LNCaP clone FGC (cell line): ENCODE data around the gene CANX.

Experiments
- DNase-seq: peaks from one replicate; pipeline ENCODE4 v3.0.0-alpha.2; 2011; ENCODE audit warnings: low read depth
- H3K4me3 ChIP-seq: 2 replicates; pipeline ENCODE4 v1.5.1; 2011; ENCODE audit warnings: mild to moderate bottlenecking, low read depth, low read length, control low read depth
- CTCF ChIP-seq: IDR thresholded peaks from 2 replicates; pipeline ENCODE4 v1.5.1; 2012; ENCODE audit warnings: mild to moderate bottlenecking; ENCODE audit not compliant: control insufficient read depth, insufficient read depth; ENCODE audit errors: extremely low read depth

CANX gene

GRCh38 chr5:179767496-179768100, 68.8 kb downstream of the CANX start:
- no peak for DNase-seq
- H3K4me3 ChIP-seq: no peak overlapping the region
- no peak for TF ChIP-seq CTCF

GRCh38 chr5:179768326-179769085, 69.7 kb downstream of the CANX start:
- TF ChIP-seq CTCF: no peak
- no peak for DNase-seq
- no peak overlapping the region for H3K4me3 ChIP-seq

- TF ChIP-seq CTCF: no peak
- no peak for DNase-seq
- no peak overlapping the region for H3K4me3 ChIP-seq
Measured at GRCh38 chr5:179769271-179769670, 70.5 kb downstream of the CANX start.

GRCh38 chr5:179769796-179770195, 71.0 kb downstream of the CANX start:
- H3K4me3 ChIP-seq: no peak overlapping the region
- TF ChIP-seq CTCF: no peak
- DNase-seq: no peak

- no peak overlapping the region for H3K4me3 ChIP-seq
- DNase-seq: no peak
- TF ChIP-seq CTCF: no peak
Measured at GRCh38 chr5:179771311-179771895, 72.6 kb downstream of the CANX start.

- TF ChIP-seq CTCF: no peak
- H3K4me3 ChIP-seq: no peak overlapping the region
- DNase-seq: no peak
Measured at GRCh38 chr5:179772351-179772750, 73.6 kb downstream of the CANX start.
